ENCODE data around the gene PRDM12. TPM values are rescaled to one million over a fixed set of nuclear protein-coding genes. Genes with fewer than 3 reads are reported as not detected.
"Not testable (repeated sequence)": the region's sequence is repeated elsewhere in the genome, so short reads cannot be mapped to it uniquely, and the experiment has no call there.

The PRDM12 gene
- total and polyA plus RNA-seq, 2 donors (not counting 1 experiment from before 2014, with no cell fraction given): not detected

- TF ChIP-seq CTCF (conservative IDR thresholded peaks at IDR 0.05 in 1 of 2, IDR thresholded peaks at IDR 0.05 in 1 of 2; ENCODE audit: low read depth in 1 of 2, low read length in 2 of 2) (no peak), EZH2 (IDR thresholded peaks at IDR 0.05; ENCODE audit: low read length, missing control alignments) (no peak)
- no peak overlapping the region for H2AFZ ChIP-seq (ENCODE audit: low read length)
Measured at GRCh38 chr9:130685104-130685503, 20.7 kb downstream of the PRDM12 start.

DNA sequence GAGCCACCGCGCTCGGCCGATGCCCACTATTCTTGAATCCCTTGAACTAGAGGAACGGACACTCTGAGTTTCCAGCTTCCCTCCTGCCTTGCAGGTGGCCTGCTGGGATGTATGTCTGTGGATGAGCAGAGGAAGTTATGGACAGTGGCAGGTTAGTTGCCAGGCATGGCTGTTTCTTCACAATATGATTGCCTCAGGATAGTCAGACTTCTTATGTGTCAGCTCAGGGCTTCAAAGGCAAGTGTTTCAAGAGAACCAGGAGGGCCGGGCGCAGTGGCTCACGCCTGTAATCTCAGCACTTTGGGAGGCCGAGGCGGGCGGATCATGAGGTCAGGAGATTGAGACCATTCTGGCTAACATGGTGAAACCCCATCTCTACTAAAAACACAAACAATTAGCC lies 21.6 kb downstream of the PRDM12 start:
- H2AFZ ChIP-seq (ENCODE audit: low read length); H3K4me3 ChIP-seq (replicated peaks in 1 of 4; ENCODE audit: control extremely low read depth in 1 of 4, insufficient read depth in 1 of 4, low read depth in 3 of 4, low read length in 4 of 4); DNase-seq (ENCODE audit: low read depth in 2 of 2); H3K27me3 ChIP-seq (ENCODE audit: control insufficient read depth, insufficient read depth, low read length); H3K79me2 ChIP-seq (ENCODE audit: control insufficient read depth, insufficient read depth, low read length); H3K27ac ChIP-seq (ENCODE audit: insufficient read depth, low read length); H4K20me1 ChIP-seq (ENCODE audit: control insufficient read depth, extremely low read depth, insufficient read depth, low read length); H3K4me1 ChIP-seq (ENCODE audit: control insufficient read depth, extremely low read depth, insufficient read depth, low read length); H3K36me3 ChIP-seq (ENCODE audit: control insufficient read depth, insufficient read depth, low read length); H3K9ac ChIP-seq (ENCODE audit: insufficient read depth, low read length); H3K4me2 ChIP-seq (ENCODE audit: extremely low read depth, insufficient read depth, low read length); H3K9me3 ChIP-seq (ENCODE audit: control insufficient read depth, insufficient read depth, low read depth, low read length): not testable (repeated sequence)

More at GRCh38 chr9:130685104-130685503, 20.7 kb downstream of the PRDM12 start:
- Histone ChIP-seq H3K4me3 (replicated peaks in 1 of 4; ENCODE audit: control extremely low read depth in 1 of 4, insufficient read depth in 1 of 4, low read depth in 3 of 4, low read length in 4 of 4) (no peak overlapping the region), H3K27me3 (ENCODE audit: control insufficient read depth, insufficient read depth, low read length) (no peaks in the 10 kb centered on the region), H3K9ac (ENCODE audit: insufficient read depth, low read length) (no peak overlapping the region), H3K27ac (ENCODE audit: insufficient read depth, low read length) (no peak overlapping the region), H4K20me1 (ENCODE audit: control insufficient read depth, extremely low read depth, insufficient read depth, low read length) (no peaks in the 10 kb centered on the region), H3K9me3 (ENCODE audit: control insufficient read depth, insufficient read depth, low read depth, low read length) (no peaks in the 10 kb centered on the region), H3K79me2 (ENCODE audit: control insufficient read depth, insufficient read depth, low read length) (no peaks in the 10 kb centered on the region), H3K4me2 (ENCODE audit: extremely low read depth, insufficient read depth, low read length) (no peak overlapping the region), H3K36me3 (ENCODE audit: control insufficient read depth, insufficient read depth, low read length) (no peaks in the 10 kb centered on the region), H3K4me1 (ENCODE audit: control insufficient read depth, extremely low read depth, insufficient read depth, low read length) (peaks cover 3% of the 10 kb centered on the region)
- no peak for DNase-seq (ENCODE audit: low read depth in 2 of 2)

- no peak overlapping the region for H3K4me2 ChIP-seq (ENCODE audit: extremely low read depth, insufficient read depth, low read length)
- no peaks in the 10 kb centered on the region for H3K36me3 ChIP-seq (ENCODE audit: control insufficient read depth, insufficient read depth, low read length)
- H3K79me2 ChIP-seq (ENCODE audit: control insufficient read depth, insufficient read depth, low read length): no peaks in the 10 kb centered on the region
- no peak overlapping the region for H3K9ac ChIP-seq (ENCODE audit: insufficient read depth, low read length)
- DNase-seq (ENCODE audit: low read depth in 2 of 2): no peak
- no peaks in the 10 kb centered on the region for H4K20me1 ChIP-seq (ENCODE audit: control insufficient read depth, extremely low read depth, insufficient read depth, low read length)
- no peak overlapping the region for H3K27ac ChIP-seq (ENCODE audit: insufficient read depth, low read length)
- H3K9me3 ChIP-seq (ENCODE audit: control insufficient read depth, insufficient read depth, low read depth, low read length): no peaks in the 10 kb centered on the region
- no peak overlapping the region for H3K4me3 ChIP-seq (replicated peaks in 1 of 4; ENCODE audit: control extremely low read depth in 1 of 4, insufficient read depth in 1 of 4, low read depth in 3 of 4, low read length in 4 of 4)
- no peaks in the 10 kb centered on the region for H3K4me1 ChIP-seq (ENCODE audit: control insufficient read depth, extremely low read depth, insufficient read depth, low read length)
- no peaks in the 10 kb centered on the region for H3K27me3 ChIP-seq (ENCODE audit: control insufficient read depth, insufficient read depth, low read length)
- H2AFZ ChIP-seq (ENCODE audit: low read length): no peak overlapping the region
- TF ChIP-seq EZH2 (IDR thresholded peaks at IDR 0.05; ENCODE audit: low read length, missing control alignments): no peak
- TF ChIP-seq CTCF (conservative IDR thresholded peaks at IDR 0.05 in 1 of 2, IDR thresholded peaks at IDR 0.05 in 1 of 2; ENCODE audit: low read depth in 1 of 2, low read length in 2 of 2): no peak
Measured at GRCh38 chr9:130687615-130688014, 23.2 kb downstream of the PRDM12 start.
